HEK293T (cell line): ENCODE data around the gene OR10D3.

ENCODE experiments used
- BHLHE40 ChIP-seq: fragments of 450-650 bp; IDR thresholded peaks from 2 replicates; pipeline ENCODE4 v1.6.1; 2016; ENCODE audit warnings: mild to moderate bottlenecking, moderate library complexity, borderline replicate concordance
- CTBP1 ChIP-seq: fragments of 450-650 bp; IDR thresholded peaks from 2 replicates; pipeline ENCODE4 v1.6.1; 2016; ENCODE audit warnings: borderline replicate concordance
- ELF4 ChIP-seq: fragments of 450-650 bp; IDR thresholded peaks from 2 replicates; pipeline ENCODE4 v1.6.1; 2017; ENCODE audit warnings: antibody characterized with exemption
- FOXK2 ChIP-seq: fragments of 450-650 bp; IDR thresholded peaks from 2 replicates; pipeline ENCODE4 v1.6.1; 2016; ENCODE audit warnings: mild to moderate bottlenecking
- NFRKB ChIP-seq: fragments of 450-650 bp; IDR thresholded peaks from 2 replicates; pipeline ENCODE4 v1.6.1; 2016; ENCODE audit warnings: mild to moderate bottlenecking, moderate library complexity
- PKNOX1 ChIP-seq: fragments of 450-650 bp; IDR thresholded peaks from 2 replicates; pipeline ENCODE4 v1.6.1; 2016
- SUZ12 ChIP-seq: fragments of 450-650 bp; IDR thresholded peaks from 2 replicates; pipeline ENCODE4 v1.6.1; 2016; ENCODE audit warnings: mild to moderate bottlenecking
- TARDBP ChIP-seq: fragments of 450-650 bp; IDR thresholded peaks from 2 replicates; pipeline ENCODE4 v1.6.1; 2016
- ZNF384 ChIP-seq: fragments of 450-650 bp; IDR thresholded peaks from 2 replicates; pipeline ENCODE4 v1.6.1; 2016

GRCh38 chr11:124147951-124148350, 35.2 kb upstream of the OR10D3 start:
- TF ChIP-seq CTBP1 (no peak), BHLHE40 (no peak), ELF4 (no peak), NFRKB (no peak), SUZ12 (no peak), FOXK2 (no peak), TARDBP (no peak), ZNF384 (no peak), PKNOX1 (no peak)
